Left kidney (tissue), 2 donors: ENCODE data around the gene THAP7. TPM values are rescaled to one million over a fixed set of nuclear protein-coding genes. Genes with fewer than 3 reads are reported as not detected.
"Not testable (repeated sequence)": the region's sequence is repeated elsewhere in the genome, so short reads cannot be mapped to it uniquely, and the experiment has no call there.

Experiments
- DNase-seq: peaks from one replicate; pipeline ENCODE4 v3.0.0-alpha.2; 2013
- polyA plus RNA-seq: library from polyadenylated mRNA; unstranded; fragments of 120-200 nt; gene quantifications from one replicate; pipeline ENCODE4 v1.2.1, GENCODE V29; 2013; ENCODE audit not compliant: insufficient read length

THAP7 gene
- polyA plus RNA-seq, 1 donor: 14.1 TPM

DNA sequence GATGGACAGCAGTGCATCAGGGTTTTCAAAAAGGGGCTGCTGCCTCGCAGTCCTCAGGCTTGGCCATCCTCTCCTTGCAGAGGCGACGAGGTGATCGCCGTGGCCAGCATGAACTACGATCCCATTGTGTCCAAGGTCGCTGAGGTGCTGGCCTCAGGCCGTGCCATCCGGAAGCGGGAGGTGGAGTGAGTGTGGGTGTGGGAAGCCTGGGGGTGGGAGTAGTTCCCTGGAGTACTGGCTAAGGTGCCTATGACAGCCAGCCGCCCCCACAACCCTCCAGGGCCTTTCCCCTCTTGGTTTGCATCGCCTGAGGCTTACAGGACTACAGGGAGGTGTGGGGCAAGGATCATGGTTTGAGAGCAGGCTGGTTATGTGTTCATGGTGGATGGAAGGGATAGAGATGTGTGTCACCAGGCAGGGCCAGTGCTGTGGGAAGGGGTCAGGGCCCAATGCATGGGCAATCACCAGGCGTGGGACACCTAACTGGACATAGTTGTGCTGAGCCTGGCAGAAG, 21.9 kb downstream of the THAP7 start:
- no peak for DNase-seq

DNA sequence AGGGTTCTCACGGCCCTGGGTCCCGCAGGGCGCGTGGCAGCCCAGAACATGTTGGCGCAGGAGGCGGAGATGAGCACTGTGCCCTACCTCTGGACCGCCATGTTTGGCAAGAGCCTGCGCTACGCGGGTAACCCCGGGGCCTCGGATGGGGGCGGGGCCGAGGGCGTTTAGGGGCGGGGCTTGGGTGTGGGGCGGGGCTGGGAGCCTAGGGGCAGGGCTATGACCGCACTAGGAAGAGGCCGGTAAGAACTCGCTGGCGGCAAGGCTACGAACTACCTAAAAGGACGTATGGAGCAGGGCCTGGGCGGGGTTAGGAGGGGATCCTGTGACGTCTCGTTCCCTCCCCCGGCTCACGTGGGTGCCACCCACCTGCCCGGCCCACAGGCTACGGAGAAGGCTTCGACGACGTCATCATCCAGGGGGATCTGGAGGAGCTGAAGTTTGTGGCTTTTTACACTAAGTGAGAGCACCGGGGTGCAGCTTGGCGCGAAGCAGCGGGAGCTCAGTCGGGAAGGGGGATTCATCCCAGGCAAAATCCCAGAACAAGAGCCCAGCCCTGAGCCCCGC, 22.6 kb downstream of the THAP7 start:
- DNase-seq: peak; percentile 74

DNA sequence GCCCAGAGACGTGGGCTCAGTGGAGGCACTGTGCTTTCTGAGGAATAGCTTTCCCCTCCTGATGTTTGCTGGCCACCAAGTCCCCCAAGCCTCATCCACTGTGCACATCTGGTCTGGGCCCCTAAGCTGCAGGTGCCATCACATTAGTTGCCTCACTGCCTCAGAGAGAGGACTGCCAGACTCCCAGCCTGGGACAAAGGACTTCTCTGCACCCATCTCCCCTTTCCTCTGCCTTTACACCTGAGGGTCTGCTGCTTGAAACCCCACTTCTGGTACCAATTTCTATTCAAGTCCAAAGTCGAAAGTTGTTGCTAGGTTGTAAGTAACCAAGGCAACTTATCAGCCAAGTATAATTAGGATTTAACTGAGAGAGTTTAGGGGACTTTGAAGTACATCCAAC, 23.5 kb downstream of the THAP7 start:
- no peak for DNase-seq

DNA sequence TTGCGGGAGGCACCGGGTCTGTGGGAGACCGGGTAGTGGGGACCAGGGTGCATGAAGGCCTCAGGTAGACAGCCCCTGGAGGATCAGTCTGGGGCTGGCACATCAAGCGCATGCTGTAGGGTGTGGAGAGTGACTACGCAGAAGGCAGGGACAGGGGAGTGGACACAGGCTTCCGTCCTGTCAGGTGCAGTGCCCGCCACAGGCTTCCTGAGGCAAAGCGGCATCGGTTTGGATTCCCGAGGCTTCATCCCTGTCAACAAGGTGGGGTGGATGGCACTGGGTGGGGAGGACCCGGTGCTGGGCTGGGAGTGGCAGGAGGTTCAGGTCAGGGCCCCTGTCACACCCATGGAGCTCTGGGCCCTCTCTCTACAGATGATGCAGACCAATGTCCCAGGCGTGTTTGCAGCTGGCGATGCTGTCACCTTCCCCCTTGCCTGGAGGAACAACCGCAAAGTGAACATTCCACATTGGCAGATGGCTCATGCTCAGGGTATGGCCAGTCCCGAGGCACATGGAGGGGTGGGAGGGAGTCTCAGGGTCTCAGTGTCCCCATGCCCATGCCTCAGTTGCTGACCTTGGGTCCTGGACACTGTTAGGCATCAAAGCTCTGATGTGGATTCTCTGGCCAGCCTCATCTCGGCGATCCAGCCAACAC, 24.3 kb downstream of the THAP7 start:
- DNase-seq: no peak

DNA sequence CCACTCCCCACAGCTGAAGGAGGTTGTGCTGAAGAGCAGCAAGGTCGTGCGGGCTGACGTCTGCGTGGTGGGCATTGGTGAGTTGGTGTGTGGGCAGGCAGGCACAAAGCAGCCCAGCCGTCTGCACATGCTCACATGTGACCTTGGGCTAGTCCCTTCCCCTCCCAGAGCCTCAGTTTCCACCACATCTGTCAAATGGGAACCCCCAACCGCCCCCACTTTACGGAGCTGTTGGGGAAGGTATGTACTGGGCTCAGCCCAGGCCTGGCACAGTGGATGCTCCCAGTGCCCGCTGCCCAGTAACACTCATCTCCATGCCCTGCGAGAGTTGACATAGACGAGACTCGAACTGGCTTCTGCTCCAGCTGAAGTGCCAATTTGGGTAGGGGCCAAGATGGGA, 24.9 kb downstream of the THAP7 start:
- no peak for DNase-seq

DNA sequence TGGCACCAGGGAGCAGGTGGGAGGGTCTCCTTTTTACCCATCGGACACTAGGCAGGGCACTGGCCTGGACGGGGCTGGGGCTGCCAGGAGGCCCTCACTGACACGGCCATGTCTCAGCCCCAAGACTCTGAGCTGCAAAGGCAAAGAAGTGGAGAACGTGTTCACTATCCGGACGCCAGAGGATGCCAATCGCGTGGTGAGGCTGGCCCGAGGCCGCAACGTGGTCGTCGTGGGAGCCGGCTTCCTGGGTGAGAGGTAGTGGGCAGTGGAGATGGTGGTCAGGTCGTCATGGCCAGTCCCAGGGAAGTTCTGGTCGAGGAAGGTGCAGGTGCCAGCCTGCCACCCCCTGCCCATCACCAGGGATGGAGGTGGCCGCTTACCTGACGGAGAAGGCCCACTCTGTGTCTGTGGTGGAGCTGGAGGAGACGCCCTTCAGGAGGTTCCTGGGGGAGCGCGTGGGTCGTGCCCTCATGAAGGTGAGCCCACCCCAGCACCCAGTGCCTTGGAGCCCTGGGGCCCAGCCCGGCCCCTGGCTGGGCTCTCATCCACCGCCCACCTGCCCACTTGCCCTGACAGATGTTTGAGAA, 25.5 kb downstream of the THAP7 start:
- DNase-seq: no peak

DNA sequence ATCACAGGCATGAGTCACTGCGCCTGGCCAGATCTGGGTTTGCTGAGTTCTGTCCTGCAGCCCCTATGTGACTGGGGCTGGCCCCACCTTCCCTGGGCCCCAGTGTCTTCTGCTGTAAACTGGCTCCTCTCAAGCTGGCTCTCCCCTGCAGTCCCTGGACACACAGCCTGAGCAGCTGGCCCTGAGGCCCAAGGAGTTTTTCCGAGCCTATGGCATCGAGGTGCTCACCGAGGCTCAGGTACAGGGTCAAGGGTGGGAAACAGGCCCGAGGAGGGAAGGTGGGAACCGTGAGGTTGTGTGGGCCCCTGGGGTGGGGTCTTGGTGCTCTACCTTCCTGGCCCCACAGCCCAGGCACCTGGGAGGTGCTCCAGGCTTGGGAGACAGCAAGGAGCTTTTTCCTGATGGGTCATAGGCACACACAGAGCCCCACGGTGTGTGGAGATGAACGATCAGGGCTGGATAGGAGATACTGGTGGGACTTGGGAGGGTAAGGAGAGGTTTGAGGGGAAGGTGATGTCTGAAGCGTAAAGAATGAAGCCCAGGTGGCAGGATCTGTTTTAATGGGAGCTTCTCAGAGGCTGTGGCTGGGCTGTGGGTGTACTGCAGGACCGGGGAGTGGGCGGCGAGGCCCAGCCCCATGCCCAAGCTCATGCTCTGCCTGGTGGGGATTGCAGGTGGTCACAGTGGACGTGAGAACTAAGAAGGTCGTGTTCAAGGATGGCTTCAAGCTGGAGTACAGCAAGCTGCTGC, 26.2 kb downstream of the THAP7 start:
- DNase-seq: no peak

DNA sequence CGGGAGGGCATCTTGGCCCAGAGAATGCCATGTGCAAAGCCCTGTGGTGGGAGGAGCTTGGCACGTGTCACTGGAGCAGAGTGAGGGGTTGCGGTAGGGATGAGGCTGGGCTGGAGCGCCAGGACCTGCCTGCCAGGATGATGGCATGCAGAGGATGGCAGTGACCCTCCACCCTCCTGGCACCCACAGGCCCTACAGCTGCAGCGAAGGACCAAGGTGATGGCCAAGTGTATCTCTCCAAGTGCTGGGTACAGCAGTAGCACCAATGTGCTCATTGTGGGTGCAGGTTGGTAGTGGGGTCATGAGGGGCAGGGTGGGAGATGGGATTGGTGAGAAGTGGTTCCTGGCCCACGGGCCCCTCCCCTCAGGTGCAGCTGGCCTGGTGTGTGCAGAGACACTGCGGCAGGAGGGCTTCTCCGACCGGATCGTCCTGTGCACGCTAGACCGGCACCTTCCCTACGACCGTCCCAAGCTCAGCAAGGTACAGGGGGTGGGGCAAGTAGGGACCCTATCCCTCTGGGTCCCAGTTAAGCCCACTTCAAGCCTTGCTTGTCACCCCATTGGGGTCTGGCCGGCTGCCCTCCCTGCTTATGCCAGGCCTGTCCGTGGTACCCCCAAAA, 27.5 kb downstream of the THAP7 start:
- DNase-seq: no peak

DNA sequence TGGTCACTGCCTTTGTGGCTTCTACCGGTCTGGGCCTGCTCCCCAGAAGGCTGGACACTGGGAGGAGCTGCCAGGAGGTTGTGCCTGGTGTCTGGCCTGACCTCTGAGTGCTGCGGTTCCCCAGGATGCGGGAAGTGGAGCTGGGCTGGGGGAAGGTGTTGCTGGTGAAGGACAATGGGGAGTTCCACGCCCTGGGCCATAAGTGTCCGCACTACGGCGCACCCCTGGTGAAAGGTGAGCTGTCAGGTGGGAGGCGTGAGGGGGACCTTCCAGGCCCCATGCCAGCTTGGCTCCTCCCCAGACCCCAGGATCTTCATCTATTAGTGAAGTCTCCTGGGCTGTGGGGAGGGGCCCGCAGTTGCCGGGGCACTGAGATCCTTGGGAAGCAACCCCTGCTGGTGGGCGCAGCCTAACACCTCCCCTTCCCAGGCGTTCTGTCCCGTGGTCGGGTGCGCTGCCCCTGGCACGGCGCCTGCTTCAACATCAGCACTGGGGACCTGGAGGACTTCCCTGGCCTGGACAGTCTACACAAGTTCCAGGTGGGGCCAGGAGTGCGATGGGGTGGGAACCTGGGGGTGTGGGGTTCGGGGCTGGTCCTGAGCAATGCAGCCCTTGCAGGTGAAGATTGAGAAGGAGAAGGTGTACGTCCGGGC, 28.2 kb downstream of the THAP7 start:
- DNase-seq: no peak

DNA sequence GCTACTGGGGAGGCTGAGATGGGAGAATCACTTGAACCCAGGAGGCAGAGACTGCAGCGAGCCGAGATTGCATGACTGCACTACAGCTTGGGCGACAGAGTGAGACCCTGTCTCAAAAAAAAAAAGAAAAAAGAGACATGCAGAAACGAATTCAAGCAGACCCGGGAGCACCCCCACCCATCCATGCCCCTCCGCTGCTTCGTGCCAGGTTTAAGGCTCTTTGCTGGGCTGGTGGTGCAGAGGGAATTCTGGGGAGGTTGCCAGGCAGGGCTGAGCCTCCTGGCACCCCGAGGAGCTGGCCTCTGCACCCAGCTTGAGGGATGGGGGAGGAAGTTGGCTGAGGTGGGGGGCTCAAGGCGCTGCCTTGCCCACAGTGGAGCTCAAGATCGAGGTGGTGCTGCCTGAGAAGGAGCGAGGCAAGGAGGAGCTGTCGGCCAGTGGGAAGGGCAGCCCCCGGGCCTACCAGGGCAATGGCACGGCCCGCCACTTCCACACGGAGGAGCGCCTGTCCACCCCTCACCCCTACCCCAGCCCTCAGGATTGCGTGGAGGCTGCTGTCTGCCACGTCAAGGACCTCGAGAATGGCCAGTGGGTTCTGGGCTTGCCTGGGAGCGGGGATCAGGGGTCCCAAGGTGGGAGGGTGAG, 28.9 kb downstream of the THAP7 start:
- no peak for DNase-seq

DNA sequence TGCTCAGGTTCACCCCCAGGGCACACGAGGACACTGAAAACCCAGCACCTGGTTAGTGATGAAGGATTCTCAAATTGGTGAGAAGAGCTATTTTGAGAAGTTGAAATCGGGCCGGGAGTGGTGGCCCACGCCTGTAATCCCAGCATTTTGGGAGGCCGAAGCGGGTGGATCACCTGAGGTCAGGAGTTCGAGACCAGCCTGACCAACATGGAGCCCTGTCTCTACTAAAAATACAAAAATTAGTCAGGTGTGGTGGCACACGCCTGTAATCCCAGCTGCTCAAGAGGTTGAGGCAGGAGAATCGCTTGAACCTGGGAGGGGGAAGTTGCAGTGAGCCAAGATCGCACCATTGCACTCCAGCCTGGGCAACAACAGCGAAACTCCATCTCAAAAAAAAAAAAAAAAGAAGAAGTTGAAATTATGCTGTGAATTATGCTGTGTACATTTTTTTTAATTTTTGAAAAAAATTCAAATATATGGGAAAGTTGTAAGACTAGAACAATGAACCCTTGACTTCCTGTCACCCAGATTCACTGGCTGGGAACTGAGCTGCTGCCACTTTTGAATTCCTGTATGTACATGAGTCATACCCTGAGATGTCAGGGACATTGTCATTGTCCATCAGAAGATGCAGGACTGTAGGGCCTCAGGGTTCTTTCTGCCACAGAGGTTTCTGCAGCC, 29.8 kb downstream of the THAP7 start:
- DNase-seq: not testable (repeated sequence)

DNA sequence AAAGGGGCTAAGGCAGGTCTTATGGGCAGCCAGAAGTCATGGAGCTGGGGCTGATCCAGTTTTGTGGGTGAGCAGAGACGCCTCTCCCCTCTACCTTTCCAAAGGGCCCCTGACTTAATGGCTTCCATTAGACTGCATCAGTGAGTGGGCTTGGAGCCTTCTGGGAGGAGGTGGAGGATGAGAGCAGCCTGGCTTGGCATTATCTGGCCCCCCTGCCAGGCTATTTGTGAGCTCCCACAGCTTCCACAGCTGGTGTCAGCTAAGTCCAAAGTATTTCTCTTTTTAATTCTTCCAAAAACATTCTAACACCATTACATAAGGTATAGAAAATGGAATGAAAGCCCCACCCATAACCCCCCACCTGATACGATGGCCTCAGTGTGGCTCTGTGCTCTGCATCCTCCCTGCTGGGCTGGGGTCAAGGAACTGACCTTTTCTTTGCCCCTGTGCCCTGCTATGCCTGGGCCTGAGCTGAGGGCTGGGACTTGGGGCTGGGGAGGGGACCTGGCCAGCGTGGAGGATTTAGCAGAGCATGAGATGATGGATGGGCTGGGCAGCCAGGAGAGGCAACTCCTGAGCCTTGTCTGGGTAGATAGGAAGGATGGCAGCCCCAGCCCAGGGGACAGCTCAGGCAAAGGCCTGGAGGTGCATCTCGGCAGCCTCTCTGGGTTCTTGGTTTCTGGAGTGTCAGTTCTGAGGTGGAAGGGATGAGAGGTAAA, 30.8 kb downstream of the THAP7 start:
- no peak for DNase-seq

DNA sequence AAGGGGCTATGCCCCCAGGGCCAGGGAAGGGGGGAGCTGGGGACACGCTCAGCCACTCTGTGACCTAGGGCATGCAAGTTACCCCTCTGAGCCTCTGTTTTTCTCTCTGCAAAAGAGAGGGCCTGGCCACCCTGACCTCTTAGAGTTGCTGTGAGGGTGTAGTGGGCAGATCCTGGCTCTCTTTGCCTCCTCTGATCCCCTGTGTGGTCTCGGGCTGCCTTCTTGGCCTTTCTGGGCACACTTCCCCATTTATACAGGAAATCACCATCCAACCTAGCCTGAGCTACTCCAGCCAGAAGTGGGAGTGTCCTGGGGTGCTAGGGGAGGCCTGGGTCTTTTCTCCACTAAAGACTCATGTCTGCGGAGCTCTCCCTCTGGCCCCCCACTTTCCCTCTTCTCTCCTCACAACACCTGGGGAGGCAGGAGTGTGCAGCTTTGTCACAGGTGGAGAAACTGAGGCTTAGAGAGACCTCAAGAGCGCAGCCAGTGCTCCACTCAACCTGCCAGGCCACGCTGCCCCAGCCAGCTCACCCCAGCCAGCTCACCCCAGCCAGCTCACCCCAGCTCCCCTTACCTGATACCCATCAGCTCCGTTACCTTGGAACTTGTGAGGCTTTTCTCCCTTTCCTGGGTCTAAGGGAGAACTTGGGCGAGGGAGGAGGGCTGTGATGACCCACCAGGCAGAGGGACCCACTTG, 33.5 kb downstream of the THAP7 start:
- DNase-seq: no peak

DNA sequence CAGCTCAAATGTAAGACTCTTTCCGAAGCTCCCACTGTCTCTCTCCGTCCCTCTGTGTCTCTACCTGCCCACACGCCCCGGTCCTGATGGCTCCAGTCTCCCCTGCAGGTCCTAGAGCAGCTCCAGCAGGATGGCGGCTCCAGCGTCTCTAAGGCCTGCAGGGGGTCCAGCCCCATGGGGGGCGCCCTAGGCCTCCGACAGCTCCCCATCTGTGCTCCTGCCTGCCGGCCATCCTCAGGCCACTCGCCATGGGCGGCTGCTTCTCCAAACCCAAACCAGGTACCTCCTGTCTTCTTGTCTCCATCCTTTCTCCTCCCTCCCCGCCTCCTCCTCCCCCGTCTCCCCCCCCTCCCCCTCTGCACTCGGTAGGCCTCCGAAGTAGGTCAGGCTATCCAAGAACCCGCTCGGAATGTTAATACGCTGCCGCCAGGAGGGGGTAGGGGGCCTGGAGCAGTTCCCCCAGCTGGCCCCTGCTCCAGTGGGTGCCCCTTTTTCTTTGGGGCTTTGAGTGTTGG, 34.2 kb downstream of the THAP7 start:
- no peak for DNase-seq

DNA sequence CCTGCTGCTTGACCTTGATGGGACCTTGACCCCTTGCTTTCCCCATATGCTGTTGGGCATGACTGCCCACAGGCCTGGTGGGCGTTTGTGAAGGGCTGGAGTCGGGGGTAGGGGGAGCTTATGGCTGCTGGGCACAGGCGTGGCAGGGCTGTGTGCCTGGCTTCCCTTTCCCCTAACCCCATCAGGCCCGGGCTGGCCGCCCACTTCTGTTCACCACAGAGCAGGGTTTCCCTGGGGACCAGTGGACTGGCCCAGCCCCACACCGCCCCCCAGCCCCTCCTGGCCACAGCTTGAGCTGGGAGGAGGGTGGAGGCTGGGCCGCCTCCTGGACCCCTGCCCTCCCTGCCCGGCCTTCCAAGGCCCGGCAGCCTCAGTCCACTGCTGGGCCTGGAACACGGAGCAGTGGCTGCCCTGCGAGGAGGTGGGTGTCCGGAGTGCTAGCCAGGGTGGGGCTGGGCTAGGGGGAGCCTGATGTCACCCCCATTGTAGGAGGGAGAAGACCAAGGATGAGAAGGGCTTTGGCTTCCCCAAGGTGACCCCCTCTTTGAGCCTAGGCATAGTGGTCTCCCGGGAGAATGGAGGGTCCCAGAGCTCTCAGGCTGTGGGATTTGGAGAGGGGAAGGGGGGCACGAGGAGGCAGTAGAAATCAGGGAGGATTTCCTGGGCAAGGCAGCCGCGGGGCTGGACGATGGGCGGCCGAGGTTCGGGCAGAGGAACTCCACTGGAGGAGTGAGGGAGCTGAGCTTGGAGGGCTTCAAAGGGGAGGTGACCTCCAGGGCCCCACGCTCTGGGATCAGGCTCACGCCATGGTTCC, 34.8 kb downstream of the THAP7 start, which contains the start of gene AIFM3:
Gene AIFM3, plus strand, starts transcription at position 373 of the 814 bp plus-strand sequence. CDS start 690 bp downstream, outside the sequence.
- DNase-seq: no peak

DNA sequence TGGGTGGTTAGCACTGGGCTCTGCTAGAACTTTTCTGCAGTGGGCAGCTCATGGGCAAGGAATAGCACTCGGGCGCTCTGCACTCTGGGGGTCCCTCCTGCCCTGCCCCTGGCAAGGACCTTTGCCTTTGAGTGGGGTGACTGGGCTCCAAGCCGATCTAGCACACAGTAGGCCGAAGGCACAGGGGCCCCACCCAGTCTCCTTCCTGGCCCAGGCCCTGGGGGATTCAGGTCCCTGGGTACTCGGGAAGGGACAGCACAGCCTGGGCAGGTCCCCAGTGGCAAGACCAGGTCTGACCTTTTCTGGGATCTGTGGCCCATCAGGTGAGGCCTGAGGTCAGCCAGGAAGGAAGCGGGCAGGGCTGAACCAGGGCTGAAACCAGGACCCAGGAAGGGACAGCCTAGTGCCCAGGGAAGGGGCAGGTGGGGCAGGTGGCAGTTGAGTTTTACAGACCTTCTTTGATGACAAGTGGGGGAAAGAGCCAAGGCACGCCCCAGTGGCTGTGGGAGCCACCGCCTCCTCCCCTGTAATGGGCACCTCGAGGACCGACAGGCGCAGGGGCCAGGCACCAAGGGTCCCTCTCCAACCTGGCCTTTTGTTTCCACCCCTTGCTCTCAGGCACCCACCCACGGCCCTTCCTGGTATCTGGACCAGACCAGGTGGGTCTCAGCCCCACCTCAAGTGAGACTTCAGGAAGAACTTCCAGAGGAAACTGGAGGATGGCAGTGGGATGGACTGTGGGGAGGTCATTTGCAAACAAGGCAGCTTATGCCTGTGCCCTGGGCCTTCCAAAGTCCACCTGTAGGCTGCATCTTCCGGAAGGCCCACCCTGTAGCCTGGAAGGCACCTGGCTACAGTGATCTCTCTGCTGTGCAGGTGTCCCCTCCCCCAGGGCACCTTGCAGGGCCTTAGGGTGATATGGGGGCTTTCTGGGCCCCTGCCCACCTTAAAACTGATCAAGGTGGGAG, 35.7 kb downstream of the THAP7 start:
- no peak for DNase-seq
